Peyer's patch (tissue), 4 donors: ENCODE results near the gene PADI2. TPM values are rescaled to one million over a fixed set of nuclear protein-coding genes. Genes with fewer than 3 reads are reported as not detected.

Source experiments
- DNase-seq, 3 donors: peaks; one replicate each; pipeline ENCODE4 v3.0.0-alpha.2; 2017 to 2019
- H3K27ac ChIP-seq, 4 donors: fragments of 200-600 bp; sonication (generic); one replicate each; pipeline ENCODE4 v1.5.1; 2016 to 2019
- H3K27me3 ChIP-seq, 2 donors: fragments of 200-600 bp; sonication (generic); one replicate each; pipeline ENCODE4 v1.5.1; 2019
- H3K36me3 ChIP-seq, 3 donors: fragments of 200-600 bp; sonication (generic); one replicate each; pipeline ENCODE4 v1.5.1; 2016 to 2019
- H3K4me1 ChIP-seq, 4 donors: fragments of 200-600 bp; sonication (generic); one replicate each; pipeline ENCODE4 v1.5.1; 2016 to 2019
- H3K4me3 ChIP-seq, 4 donors: fragments of 200-600 bp; sonication (generic); 1 replicate in 3 of 4; 2 replicates in 1 of 4; pipeline ENCODE4 v1.5.1; 2016 to 2019; ENCODE audit warnings: mild to moderate bottlenecking in 1 of 4
- H3K9me3 ChIP-seq, 4 donors: fragments of 200-600 bp; sonication (generic); one replicate each; pipeline ENCODE4 v1.5.1; 2016 to 2019; ENCODE audit warnings: mild to moderate bottlenecking in 1 of 4
- POLR2A ChIP-seq, 2 donors: fragments of 450-650 bp; IDR thresholded peaks; one replicate each; pipeline ENCODE4 v1.5.1; 2017; ENCODE audit warnings: antibody characterized with exemption in 2 of 2, mild to moderate bottlenecking in 2 of 2, moderate library complexity in 2 of 2
- total RNA-seq, 4 donors: library from RNA; depleted of rRNA; stranded (reverse); fragments of >200 nt; gene quantifications; one replicate each; pipeline ENCODE4 v1.1.0, GENCODE V29; 2016
- TF ChIP-seq, protein P1 (sequence below), 6 experiments: fragments of 450-650 bp in 4 of 6; fragments of 200-600 bp in 2 of 6; sonication (generic) in 1 of 6; IDR thresholded peaks; one replicate each; pipeline ENCODE4 v1.5.1; 2017 to 2019; ENCODE audit warnings: antibody characterized with exemption in 6 of 6, mild to moderate bottlenecking in 3 of 6, moderate library complexity in 1 of 6

The PADI2 gene
- total RNA-seq, 4 donors from 2014 or later = 29.7 to 191 (median 57.9) TPM

DNA sequence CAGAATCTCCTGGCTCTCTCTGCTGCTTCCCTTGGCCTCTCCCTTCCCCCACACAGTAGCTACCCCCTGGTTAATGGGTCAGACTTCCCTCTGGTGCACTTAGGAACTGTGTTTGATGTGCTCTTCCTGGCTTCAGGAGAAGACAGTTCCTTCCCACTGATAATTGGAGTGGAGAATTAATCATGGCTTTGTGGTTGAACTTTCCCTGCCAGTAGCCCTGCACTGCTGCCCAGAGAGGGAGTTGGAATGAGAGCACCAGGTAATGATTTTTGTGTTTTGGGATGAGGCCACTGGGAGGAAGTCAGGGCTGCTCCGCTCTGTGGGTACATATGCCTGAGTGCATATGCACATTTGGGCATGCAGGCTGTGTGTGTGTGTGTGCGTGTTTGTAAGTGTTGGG is 39.7 kb upstream of the PADI2 start:
- no peaks in the 10 kb centered on the region for H3K36me3 ChIP-seq
- TF ChIP-seq, protein P1, sequence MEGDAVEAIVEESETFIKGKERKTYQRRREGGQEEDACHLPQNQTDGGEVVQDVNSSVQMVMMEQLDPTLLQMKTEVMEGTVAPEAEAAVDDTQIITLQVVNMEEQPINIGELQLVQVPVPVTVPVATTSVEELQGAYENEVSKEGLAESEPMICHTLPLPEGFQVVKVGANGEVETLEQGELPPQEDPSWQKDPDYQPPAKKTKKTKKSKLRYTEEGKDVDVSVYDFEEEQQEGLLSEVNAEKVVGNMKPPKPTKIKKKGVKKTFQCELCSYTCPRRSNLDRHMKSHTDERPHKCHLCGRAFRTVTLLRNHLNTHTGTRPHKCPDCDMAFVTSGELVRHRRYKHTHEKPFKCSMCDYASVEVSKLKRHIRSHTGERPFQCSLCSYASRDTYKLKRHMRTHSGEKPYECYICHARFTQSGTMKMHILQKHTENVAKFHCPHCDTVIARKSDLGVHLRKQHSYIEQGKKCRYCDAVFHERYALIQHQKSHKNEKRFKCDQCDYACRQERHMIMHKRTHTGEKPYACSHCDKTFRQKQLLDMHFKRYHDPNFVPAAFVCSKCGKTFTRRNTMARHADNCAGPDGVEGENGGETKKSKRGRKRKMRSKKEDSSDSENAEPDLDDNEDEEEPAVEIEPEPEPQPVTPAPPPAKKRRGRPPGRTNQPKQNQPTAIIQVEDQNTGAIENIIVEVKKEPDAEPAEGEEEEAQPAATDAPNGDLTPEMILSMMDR (IDR thresholded peaks at IDR 0.05) = no peak
- TF ChIP-seq POLR2A (IDR thresholded peaks at IDR 0.05) = no peak
- no peak overlapping the region for H3K4me3 ChIP-seq
- no peaks in the 10 kb centered on the region for H3K27me3 ChIP-seq
- DNase-seq = no peak
- H3K4me1 ChIP-seq = no peaks in the 10 kb centered on the region
- H3K9me3 ChIP-seq = peaks cover 0 to 15% (median 8%) of the 10 kb centered on the region in 4 donors
- H3K27ac ChIP-seq = no peak overlapping the region

DNA sequence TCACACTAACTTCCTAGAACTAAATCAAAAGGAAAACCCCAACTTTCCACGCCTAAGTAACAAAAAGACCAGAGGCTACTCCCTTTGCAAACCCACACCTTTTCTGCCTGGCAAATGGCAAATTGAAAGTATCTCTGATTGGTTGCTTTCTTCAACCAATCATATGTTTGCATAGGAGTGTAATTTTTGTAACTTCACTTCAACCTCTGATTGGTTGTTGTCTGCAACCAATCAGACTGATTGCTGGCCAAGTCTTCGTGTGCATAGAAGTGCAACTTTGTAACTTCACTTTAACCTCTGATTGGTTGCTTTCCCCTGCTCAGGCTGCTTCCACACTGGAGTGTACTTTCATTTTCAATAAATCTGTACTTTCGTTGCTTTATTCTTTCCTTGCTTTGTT is 36.9 kb upstream of the PADI2 start:
- no peak for TF ChIP-seq POLR2A (IDR thresholded peaks at IDR 0.05)
- TF ChIP-seq, protein P1 (IDR thresholded peaks at IDR 0.05) = no peak
- no peak overlapping the region for H3K27ac ChIP-seq
- no peaks in the 10 kb centered on the region for H3K27me3 ChIP-seq
- DNase-seq = no peak
- no peaks in the 10 kb centered on the region for H3K36me3 ChIP-seq
- no peaks in the 10 kb centered on the region for H3K4me1 ChIP-seq
- peaks cover 0 to 25% (median 8%) of the 10 kb centered on the region in 4 donors for H3K9me3 ChIP-seq
- no peak overlapping the region for H3K4me3 ChIP-seq

DNA sequence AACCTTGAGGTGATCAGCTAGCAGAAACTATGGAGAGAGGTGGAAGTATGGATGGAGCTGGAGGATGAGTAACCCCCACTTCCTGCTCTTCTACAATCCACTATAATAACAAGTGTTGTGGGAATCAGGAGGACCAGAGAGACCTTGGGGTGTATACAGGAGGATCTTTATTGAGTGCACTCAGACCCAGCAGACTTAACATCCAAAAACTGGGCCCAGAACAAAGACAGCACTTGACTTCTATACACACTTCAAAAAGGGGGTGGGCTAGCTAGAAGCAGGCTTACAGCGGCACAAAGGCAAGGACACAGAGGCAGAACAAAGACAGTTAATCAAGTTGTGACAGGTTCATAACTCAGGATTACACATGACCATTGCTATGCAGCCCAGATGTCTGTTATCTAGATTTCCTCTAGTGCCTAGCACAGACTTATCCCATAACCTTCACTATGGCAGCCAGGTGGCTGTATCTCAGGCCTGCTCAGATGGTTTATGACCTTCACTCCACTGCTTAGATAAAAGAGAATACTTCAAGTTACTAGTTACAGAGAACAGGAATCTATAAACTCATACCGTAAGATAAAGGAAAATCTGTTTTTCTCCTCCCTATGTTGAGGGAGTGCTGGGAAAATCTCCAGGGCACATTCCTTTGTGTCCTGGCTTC is 36.1 kb upstream of the PADI2 start:
- Histone ChIP-seq H3K27ac (no peak overlapping the region), H3K27me3 (no peaks in the 10 kb centered on the region), H3K4me3 (no peak overlapping the region), H3K9me3 (peaks cover 0 to 25% (median 8%) of the 10 kb centered on the region in 4 donors), H3K36me3 (no peaks in the 10 kb centered on the region), H3K4me1 (no peaks in the 10 kb centered on the region)
- no peak for DNase-seq
- TF ChIP-seq POLR2A (IDR thresholded peaks at IDR 0.05) = no peak
- TF ChIP-seq, protein P1 (IDR thresholded peaks at IDR 0.05) = no peak

DNA sequence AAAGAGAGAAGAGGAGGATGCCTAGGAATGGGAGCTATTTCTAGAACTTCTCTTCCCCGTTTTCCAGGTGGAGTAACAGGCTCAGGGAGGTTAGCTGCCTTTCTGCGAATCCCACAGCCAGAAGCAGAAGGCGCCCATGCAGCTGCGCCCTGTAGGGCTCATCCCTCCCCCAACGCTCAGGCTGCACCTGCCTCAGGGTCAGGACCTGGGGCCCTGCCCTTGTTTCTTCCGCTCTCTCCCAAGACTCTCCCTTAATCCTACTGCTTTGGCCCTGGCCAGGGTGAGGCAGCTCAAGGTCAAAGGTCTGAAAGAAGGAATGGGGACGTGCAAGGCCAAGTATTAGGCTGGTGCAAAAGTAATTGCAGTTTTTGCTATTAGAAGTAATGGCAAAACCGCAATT is 30.5 kb upstream of the PADI2 start:
- Histone ChIP-seq H3K27ac (no peak overlapping the region), H3K27me3 (peaks cover 0 to 6% of the 10 kb centered on the region in 2 donors), H3K9me3 (peaks cover 0 to 17% (median 1%) of the 10 kb centered on the region in 4 donors), H3K4me3 (no peak overlapping the region), H3K4me1 (no peaks in the 10 kb centered on the region), H3K36me3 (no peaks in the 10 kb centered on the region)
- no peak for DNase-seq
- TF ChIP-seq, protein P1 (IDR thresholded peaks at IDR 0.05) = no peak
- TF ChIP-seq POLR2A (IDR thresholded peaks at IDR 0.05) = no peak

DNA sequence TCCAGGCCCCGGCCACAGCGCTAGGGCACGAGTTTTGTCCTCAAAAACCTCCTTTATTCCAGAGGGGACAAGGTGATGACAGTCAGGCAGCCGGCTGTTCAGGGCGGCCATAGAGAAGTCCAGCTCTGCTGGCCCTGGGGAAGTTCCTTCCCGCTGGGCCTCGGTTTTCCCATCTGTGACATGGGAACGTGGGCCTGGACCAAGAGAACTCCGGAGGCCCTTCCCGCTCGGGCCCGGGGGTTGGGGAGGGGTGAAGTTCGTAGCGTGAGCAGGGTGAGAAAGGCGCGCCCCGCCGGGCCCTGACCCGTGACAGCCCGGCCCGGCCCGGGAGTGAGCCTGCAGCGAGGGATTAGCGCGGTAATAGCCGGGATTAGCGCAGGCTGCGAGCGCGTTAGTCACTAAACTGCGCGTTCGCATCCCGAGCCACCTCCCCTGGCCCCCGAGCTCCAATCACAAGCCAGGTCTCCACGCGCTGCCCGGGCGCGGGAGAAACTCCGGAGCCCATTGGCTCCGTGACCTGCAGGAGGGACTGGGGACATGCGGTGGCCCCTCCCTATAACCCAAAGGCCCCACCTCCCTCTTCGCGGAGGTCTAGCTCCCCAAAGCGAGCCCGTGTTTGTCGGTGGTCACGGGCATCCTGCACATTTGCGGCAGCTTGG is 29.8 kb upstream of the PADI2 start:
- Histone ChIP-seq H3K27me3 (peaks cover 0 to 6% of the 10 kb centered on the region in 2 donors), H3K4me3 (no peak overlapping the region), H3K9me3 (peaks cover 0 to 10% (median 0%) of the 10 kb centered on the region in 4 donors), H3K36me3 (no peaks in the 10 kb centered on the region), H3K27ac (no peak overlapping the region), H3K4me1 (no peaks in the 10 kb centered on the region)
- no peak for DNase-seq
- TF ChIP-seq, protein P1 (IDR thresholded peaks at IDR 0.05) = no peak
- no peak for TF ChIP-seq POLR2A (IDR thresholded peaks at IDR 0.05)
